Measurements from ENCODE around the gene PLGRKT. TPM values are rescaled to one million over a fixed set of nuclear protein-coding genes. Genes with fewer than 3 reads are reported as not detected.

Gene PLGRKT, protein sequence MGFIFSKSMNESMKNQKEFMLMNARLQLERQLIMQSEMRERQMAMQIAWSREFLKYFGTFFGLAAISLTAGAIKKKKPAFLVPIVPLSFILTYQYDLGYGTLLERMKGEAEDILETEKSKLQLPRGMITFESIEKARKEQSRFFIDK
- total RNA-seq = 21.2 TPM

DNA sequence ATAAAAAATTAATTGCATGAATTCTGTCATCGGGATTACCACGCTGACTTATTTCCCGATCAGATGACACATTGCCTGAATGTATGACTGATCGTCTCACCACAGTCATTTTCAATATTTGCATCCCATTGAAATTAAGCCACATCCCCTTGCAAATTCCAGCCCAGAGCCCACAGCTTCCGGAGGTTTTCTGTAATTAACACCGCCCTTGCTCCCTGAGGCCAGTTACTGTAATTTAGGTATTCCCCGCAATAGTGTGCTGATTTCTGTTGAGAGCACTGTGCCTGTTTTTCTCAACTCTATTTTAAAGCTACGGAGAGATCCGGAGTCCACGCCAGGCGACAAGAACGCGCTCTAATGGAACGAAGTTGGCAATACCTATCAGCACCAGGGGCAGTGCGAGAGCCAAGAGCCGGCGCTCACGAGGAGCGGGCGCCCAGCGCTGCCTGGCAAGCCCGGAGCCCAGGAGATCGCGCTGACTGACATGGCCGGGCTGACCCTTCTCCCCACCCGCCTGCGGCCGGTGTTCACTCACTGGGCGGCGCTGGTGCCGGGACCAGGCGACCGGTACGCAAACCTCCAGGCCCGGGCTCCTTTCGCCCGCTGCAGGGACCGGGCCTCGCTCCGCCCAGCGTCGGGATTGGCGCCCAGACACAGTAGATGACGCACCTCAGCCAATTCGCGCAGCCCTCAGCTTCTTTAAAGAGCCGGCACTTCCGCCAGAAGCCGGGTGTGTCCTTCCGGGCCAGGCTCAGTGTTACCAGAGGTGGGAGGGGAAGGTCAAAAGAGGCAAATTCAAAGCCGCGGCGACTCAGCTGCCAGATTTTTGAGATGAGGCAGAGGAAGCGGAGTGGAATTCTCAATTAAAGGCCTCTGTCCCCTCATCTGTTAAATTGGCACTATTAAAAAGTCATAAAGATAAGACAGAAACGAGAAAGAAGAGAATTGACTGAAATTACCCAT is at the start of gene PLGRKT:
TSS of gene PLGRKT (minus strand) at position 672 of the 963 bp plus-strand sequence. CDS start 5,948 bp downstream, outside the sequence.

DNA sequence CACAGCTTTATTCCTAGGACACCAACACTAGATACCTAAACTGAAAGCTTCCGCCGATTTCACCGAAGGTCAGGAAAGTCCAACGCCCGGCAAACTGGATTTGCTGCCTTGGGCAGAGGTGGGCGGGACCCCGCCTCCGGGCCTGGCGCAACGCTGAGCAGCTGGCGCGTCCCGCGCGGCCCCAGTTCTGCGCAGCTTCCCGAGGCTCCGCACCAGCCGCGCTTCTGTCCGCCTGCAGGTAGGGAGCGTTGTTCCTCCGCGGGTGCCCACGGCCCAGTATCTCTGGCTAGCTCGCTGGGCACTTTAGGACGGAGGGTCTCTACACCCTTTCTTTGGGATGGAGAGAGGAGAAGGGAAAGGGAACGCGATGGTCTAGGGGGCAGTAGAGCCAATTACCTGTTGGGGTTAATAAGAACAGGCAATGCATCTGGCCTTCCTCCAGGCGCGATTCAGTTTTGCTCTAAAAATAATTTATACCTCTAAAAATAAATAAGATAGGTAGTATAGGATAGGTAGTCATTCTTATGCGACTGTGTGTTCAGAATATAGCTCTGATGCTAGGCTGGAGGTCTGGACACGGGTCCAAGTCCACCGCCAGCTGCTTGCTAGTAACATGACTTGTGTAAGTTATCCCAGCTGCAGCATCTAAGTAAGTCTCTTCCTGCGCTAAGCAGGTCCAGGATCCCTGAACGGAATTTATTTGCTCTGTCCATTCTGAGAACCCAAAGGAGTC is 12.8 kb upstream of the PLGRKT start, which contains the start of gene CD274:
TSS of gene CD274 (plus strand) at position 184 of the 733 bp plus-strand sequence. CDS start 5,572 bp downstream, outside the sequence.

DNA sequence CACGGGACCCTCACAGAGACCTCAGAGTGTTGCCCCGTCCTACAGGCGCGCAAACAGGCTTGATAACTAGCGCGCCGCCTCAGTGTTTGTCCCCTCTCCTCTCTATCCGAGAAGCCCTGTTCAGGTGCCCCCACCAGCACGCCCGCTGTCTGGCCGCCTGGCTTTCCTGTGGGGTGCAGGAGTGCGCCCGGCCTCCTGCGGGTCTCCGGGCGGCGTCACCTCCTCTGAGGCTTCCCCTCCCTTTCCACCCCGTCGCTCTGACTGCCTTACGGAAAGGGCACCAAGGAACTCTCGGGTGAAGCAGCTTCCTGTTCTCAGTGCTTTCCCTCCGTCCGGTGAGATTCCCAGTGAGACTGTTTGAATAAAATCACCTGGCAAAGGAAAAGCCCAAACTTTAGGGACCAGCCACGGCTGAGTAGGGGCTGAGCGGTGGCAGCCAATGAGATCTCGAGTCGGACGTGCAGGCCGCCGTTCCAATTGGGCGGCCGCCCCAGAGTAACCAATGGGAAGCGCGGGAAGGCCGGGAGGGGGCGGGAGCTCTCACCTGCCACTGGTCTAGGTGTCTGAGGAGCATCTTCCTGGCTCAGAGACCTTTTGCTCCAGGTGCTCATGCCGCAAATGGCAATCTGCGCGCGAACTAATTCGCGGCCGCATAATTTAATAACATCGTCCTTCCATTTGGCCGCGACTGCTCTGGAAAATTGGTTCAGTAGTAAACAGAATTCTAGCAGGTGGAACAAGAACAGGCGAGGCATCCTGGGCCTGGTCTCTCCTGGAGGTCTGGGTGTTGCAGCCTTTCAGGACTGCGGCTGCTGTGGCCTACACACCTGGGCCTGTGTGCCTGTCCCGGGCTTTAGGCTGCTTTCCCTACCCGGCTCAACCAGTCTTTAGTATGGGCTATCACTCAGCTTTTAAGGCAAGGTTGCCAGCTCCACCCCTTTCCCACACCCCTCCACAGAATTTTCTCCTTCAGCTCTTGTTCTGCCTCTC is 98.4 kb downstream of the PLGRKT start, which contains the start of gene RLN1:
TSS of gene RLN1 (minus strand) at position 885 of the 990 bp plus-strand sequence. CDS start at position 755, 130 bp downstream.

Small RNA genes lying within 50 kb of the gene (small RNA-seq; reads per million reads assigned to genes)
- gene AL135786.1 (not detected), gene HMGN2P31 (not detected)

Other genes with a start within 250 kb of the PLGRKT start
- gene INSL4, start 206.5 kb downstream of the PLGRKT start, total RNA-seq = not detected
- gene RLN2, start 133.2 kb downstream of the PLGRKT start, total RNA-seq = 1.4 TPM
- not detected for gene RLN1, start 98.0 kb downstream of the PLGRKT start, total RNA-seq
- gene CD274, start 12.6 kb upstream of the PLGRKT start, total RNA-seq = 1.6 TPM
- 0.23 TPM for gene PDCD1LG2, start 72.6 kb upstream of the PLGRKT start, total RNA-seq
- 24.5 TPM for gene RIC1, start 191.2 kb upstream of the PLGRKT start, total RNA-seq

Measured in diencephalon (tissue), 1 donor.